ENCODE results near the gene EIF3B. TPM values are rescaled to one million over a fixed set of nuclear protein-coding genes. Genes with fewer than 3 reads are reported as not detected.
"Not testable (repeated sequence)": the region's sequence is repeated elsewhere in the genome, so short reads cannot be mapped to it uniquely, and the experiment has no call there.

Gene EIF3B
- total RNA-seq, 1 donor from 2014 or later: 161 TPM

DNA sequence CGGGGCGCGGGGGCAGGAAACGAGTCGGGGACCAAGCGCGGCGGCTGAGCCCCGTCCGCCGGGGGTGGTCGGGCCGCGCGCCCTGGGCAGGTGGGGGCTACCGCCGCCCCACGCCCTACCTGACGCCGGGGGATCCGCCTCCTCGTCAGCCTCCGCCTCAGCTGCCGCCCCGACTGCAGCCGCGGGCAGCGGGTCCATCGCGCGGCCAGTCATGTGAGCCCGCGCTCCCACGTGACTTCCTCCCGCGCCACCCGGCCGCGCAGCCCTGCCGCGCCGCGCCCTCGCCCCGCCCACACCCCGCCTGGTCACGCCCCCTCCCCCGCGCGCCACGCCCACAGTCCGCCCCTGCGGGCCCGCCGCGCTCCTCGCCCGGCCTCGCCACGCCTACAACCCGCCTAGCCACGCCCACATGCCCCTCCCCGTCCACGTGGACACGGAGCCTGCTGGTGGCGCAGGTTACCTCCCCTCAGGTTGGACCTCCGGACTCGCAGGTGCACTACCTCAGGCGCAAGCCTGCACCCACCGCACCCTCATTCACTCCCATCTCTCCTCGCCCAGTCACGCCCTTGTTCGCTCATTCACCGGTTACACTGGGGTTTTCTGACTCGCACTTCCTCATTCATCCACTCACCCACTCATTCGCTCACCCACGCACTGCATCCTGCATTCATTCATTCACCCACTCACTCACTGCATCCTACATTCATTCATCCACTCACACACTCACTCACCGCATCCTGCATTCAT lies 40.2 kb upstream of the EIF3B start, which contains the start of gene SNX8:
Gene SNX8, minus strand, starts transcription at position 233 of the 747 bp plus-strand sequence. Its CDS starts 20 bp downstream, at position 213.
- TF ChIP-seq, protein P1, sequence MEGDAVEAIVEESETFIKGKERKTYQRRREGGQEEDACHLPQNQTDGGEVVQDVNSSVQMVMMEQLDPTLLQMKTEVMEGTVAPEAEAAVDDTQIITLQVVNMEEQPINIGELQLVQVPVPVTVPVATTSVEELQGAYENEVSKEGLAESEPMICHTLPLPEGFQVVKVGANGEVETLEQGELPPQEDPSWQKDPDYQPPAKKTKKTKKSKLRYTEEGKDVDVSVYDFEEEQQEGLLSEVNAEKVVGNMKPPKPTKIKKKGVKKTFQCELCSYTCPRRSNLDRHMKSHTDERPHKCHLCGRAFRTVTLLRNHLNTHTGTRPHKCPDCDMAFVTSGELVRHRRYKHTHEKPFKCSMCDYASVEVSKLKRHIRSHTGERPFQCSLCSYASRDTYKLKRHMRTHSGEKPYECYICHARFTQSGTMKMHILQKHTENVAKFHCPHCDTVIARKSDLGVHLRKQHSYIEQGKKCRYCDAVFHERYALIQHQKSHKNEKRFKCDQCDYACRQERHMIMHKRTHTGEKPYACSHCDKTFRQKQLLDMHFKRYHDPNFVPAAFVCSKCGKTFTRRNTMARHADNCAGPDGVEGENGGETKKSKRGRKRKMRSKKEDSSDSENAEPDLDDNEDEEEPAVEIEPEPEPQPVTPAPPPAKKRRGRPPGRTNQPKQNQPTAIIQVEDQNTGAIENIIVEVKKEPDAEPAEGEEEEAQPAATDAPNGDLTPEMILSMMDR (conservative IDR thresholded peaks at IDR 0.05; ENCODE audit: low read depth, low read length): no peak
- peak within 1 kb of the TSS; percentile 92 for H3K4me3 ChIP-seq (ENCODE audit: low read depth, low read length)
- no peak for DNase-seq (ENCODE audit: low read depth)

DNA sequence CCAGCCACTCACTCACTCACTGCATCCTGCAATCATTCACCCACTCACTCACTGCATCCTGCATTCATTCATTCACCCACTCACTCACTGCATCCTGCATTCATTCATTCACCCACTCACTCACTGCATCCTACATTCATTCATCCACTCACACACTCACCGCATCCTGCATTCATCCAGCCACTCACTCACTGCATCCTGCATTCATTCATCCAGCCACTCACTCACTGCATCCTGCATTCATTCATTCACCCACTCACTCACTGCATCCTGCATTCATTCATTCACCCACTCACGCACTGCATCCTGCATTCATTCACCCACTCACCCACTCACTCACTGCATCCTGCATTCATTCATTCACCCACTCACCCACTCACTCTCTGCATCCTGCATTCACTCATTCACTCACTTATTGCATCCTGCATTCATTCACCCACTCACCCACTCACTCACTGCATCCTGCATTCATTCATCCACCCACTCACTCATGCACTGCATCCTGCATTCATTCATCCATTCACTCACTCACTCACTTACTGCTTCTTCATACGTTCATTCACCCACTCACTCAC lies 39.6 kb upstream of the EIF3B start:
- H3K4me3 ChIP-seq (ENCODE audit: low read depth, low read length): peak overlapping the region; percentile 59
- DNase-seq (ENCODE audit: low read depth): not testable (repeated sequence)

DNA sequence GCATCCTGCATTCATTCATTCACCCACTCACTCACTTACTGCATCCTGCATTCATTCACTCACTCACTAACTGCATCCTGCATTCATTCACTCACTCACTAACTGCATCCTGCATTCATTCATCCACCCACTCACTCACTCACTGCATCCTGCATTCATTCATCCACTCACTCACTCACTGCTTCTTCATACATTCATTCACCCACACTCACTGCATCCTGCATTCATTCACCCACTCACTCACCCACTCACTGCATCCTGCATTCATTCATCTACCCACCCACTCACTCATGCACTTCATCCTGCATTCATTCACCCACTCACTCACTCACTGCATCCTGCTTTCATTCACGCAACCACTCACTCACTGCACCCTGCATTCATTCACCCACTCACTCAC lies 38.8 kb upstream of the EIF3B start:
- no peak for DNase-seq (ENCODE audit: low read depth)
- no peak overlapping the region for H3K4me3 ChIP-seq (ENCODE audit: low read depth, low read length)
- TF ChIP-seq, protein P1 (conservative IDR thresholded peaks at IDR 0.05; ENCODE audit: low read depth, low read length): no peak

DNA sequence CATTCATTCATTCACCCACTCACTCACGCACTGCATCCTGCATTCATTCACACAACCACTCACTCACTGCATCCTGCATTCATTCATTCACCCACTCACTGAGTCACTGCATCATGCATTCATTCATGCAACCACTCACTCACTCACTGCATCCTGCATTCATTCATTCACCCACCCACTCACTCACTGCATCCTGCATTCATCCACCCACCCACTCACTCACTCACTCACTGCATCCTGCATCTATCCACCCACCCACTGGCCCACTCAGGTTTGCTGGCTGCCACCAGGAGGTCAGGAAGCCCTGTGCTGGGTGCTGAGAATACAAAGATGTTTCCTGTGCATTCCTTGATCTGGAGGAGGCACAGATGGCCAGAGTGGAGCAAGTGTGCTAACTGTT lies 38.0 kb upstream of the EIF3B start:
- H3K4me3 ChIP-seq (ENCODE audit: low read depth, low read length): no peak overlapping the region
- TF ChIP-seq, protein P1 (conservative IDR thresholded peaks at IDR 0.05; ENCODE audit: low read depth, low read length): no peak
- no peak for DNase-seq (ENCODE audit: low read depth)

DNA sequence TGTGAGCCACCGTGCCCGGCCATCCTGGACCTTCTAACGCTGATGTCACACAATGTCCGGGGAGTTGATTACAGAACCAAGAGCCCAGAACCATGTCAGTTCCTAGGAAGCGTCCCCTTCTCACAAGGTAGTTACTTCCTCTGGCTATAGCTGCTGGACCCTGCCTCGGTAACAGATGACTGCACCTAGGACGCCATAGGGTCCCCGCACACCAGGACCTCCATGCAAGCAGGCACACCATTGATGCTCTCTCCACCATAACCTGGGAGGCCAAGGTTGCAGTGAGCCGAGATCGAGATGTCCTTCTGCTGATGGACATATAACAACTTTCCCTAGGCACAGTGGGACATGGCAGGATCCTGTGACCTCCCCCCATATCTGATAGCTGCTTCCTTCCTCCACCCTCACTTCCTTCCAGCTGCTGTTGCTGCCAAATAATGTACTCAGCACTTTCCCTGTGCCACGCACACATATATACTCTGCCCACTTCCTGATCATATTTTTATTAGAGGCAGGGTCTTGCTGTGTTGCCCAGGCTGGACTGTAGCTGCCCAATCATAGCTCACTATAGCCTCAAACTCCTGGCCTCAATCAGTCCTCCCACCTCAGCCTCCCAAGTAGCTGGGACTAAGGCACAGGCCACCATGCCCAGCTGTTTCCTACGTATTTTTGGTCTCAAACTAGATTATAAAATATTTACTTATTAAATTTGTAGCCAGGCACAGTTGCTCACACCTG lies 36.9 kb upstream of the EIF3B start:
- no peak overlapping the region for H3K4me3 ChIP-seq (ENCODE audit: low read depth, low read length)
- no peak for DNase-seq (ENCODE audit: low read depth)
- TF ChIP-seq, protein P1 (conservative IDR thresholded peaks at IDR 0.05; ENCODE audit: low read depth, low read length): no peak

DNA sequence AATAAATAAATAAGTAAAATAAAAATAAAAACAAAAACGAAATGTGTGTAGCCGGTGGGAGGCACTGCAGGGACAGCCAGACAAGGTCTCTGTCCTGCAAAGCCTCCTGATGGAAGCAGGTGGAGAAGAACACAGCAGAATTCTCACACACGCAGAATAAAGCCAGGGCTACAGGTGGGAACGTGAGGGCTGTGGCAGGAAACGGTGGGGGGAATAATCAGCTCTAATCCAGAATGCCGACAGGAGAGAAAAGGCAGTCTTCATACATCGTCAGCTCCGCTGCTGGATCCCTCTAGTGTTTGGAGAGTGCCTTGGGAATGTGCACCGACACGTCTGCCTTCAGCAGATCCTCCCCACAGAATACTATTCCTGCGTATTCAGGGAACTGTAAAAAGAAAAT lies 33.6 kb upstream of the EIF3B start:
- TF ChIP-seq, protein P1 (conservative IDR thresholded peaks at IDR 0.05; ENCODE audit: low read depth, low read length): no peak
- DNase-seq (ENCODE audit: low read depth): no peak
- no peak overlapping the region for H3K4me3 ChIP-seq (ENCODE audit: low read depth, low read length)

DNA sequence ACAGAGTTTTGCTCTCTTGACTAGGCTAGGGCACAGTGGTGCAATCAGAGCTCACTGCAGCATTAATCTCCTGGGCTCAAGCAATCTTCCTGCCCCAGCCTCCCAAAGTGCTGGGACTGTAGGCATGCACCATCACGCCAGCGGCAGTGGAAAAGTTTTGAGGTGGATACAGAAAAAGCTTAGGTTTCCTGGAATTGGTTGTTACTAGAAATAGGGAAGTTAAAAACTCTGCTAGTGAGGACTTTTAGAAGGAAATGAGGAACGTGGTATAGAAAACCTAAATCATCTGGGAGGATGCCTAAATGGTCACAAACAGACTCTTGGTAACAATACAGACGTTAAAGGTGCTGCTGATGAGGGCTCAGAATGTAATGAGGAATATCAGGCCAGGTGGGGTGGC lies 29.5 kb upstream of the EIF3B start:
- TF ChIP-seq, protein P1 (conservative IDR thresholded peaks at IDR 0.05; ENCODE audit: low read depth, low read length): no peak
- DNase-seq (ENCODE audit: low read depth): no peak
- no peak overlapping the region for H3K4me3 ChIP-seq (ENCODE audit: low read depth, low read length)
